H1 (cell line): ENCODE measurements around the gene CDH20. TPM values are rescaled to one million over a fixed set of nuclear protein-coding genes. Genes with fewer than 3 reads are reported as not detected.

ENCODE experiments used
- CTCF ChIA-PET: fragments of 300-600 bp; sonication (Branson Sonifier 250); formaldehyde crosslinking; loops from one replicate; lab custom pipeline; 2021; ENCODE audit not compliant: partially characterized antibody; lab: Charles Lee
- POLR2A ChIA-PET: fragments of 300-600 bp; sonication (Branson Sonifier 250); formaldehyde crosslinking; loops from one replicate; lab custom pipeline; 2021; ENCODE audit warnings: inconsistent platforms; ENCODE audit not compliant: partially characterized antibody; lab: Charles Lee
- DNase-seq, 2 experiments: peaks; one replicate each; pipeline versions ENCODE4 v3.0.0 to v3.0.0-alpha.2; 2010 to 2022; ENCODE audit warnings: low spot score in 2 of 2, low read depth in 1 of 2, mixed read lengths in 1 of 2
- FAIRE-seq: peaks from 2 replicates; lab custom pipeline; 2011; peaks lifted over from hg19 to GRCh38; lab: Jason Lieb, UNC
- H2AFZ ChIP-seq: 2 replicates; pipeline ENCODE4 v1.8.1; 2012; ENCODE audit warnings: low read length, inconsistent platforms
- H2AK5ac ChIP-seq: 2 replicates; pipeline ENCODE4 v1.6.1; 2013; ENCODE audit warnings: low read depth, low read length
- H2BK120ac ChIP-seq: replicated peaks from 2 replicates; pipeline ENCODE3; 2013; ENCODE audit warnings: low read depth, low read length, inconsistent platforms
- H2BK12ac ChIP-seq: 2 replicates; pipeline ENCODE4 v1.6.1; 2013; ENCODE audit warnings: low read depth, low read length
- H2BK15ac ChIP-seq: 2 replicates; pipeline ENCODE4 v1.6.1; 2013; ENCODE audit warnings: low read length
- H2BK20ac ChIP-seq: 2 replicates; pipeline ENCODE4 v1.6.1; 2013; ENCODE audit warnings: low read length
- H2BK5ac ChIP-seq: 2 replicates; pipeline ENCODE4 v1.6.1; 2013; ENCODE audit warnings: low read depth, low read length
- H3K14ac ChIP-seq: 2 replicates; pipeline ENCODE4 v1.6.1; 2013; ENCODE audit warnings: inconsistent platforms; ENCODE audit not compliant: insufficient read length
- H3K18ac ChIP-seq: 2 replicates; pipeline ENCODE4 v1.6.1; 2013; ENCODE audit warnings: low read length; ENCODE audit errors: extremely low read depth
- H3K23ac ChIP-seq: 2 replicates; pipeline ENCODE4 v1.6.1; 2013; ENCODE audit warnings: inconsistent platforms; ENCODE audit not compliant: insufficient read length
- H3K23me2 ChIP-seq: 2 replicates; pipeline ENCODE4 v1.6.1; 2013; ENCODE audit warnings: low read depth, low read length
- H3K27ac ChIP-seq: 2 replicates; pipeline ENCODE4 v1.6.1; 2011; ENCODE audit warnings: low read depth, low read length, inconsistent platforms
- H3K27me3 ChIP-seq, 4 experiments: replicated peaks in 1 of 4; 1 replicate in 1 of 4; 2 replicates in 3 of 4; pipeline versions ENCODE4 v1.6.1 to v1.8.1; 2011 to 2013; ENCODE audit warnings: low read length in 3 of 4, mild to moderate bottlenecking in 3 of 4, inconsistent platforms in 2 of 4, mixed read lengths in 2 of 4, moderate library complexity in 1 of 4; ENCODE audit not compliant: control insufficient read depth in 3 of 4, insufficient read depth in 3 of 4; ENCODE audit errors: extremely low read depth in 1 of 4
- H3K36me3 ChIP-seq, 4 experiments: 2 replicates each; pipeline versions ENCODE4 v1.6.1 to v1.8.1; 2011 to 2013; ENCODE audit warnings: mild to moderate bottlenecking in 4 of 4, low read length in 3 of 4, moderate library complexity in 2 of 4, control low read depth in 1 of 4, inconsistent platforms in 1 of 4; ENCODE audit not compliant: insufficient read depth in 4 of 4, control insufficient read depth in 2 of 4
- H3K4ac ChIP-seq: replicated peaks from 2 replicates; pipeline ENCODE3; 2013; ENCODE audit warnings: low read length, low read depth, mixed read lengths, inconsistent platforms; ENCODE audit not compliant: insufficient read length
- H3K4me1 ChIP-seq, 4 experiments: replicated peaks in 1 of 4; 1 replicate in 1 of 4; 2 replicates in 3 of 4; pipeline versions ENCODE4 v1.6.1 to v1.8.1; 2011 to 2013; ENCODE audit warnings: low read length in 3 of 4, inconsistent platforms in 2 of 4, mixed read lengths in 1 of 4; ENCODE audit not compliant: insufficient read depth in 4 of 4, control insufficient read depth in 3 of 4
- H3K4me2 ChIP-seq, 2 experiments: 2 replicates each; pipeline versions ENCODE4 v1.6.1 to v1.8.1; 2011 to 2013; ENCODE audit warnings: low read depth in 2 of 2, low read length in 2 of 2, control low read depth in 1 of 2, inconsistent platforms in 1 of 2, mild to moderate bottlenecking in 1 of 2; ENCODE audit not compliant: insufficient read depth in 1 of 2
- H3K4me3 ChIP-seq, 4 experiments: fragments of 200-600, 300-600 bp in 1 of 4; sonication (generic), shearing (Covaris generic), sonication (Bioruptor Twin) in 1 of 4; 2 replicates each; pipeline versions ENCODE4 v1.5.1 to v1.8.1; 2011 to 2016; ENCODE audit warnings: low read length in 4 of 4, low read depth in 3 of 4, control low read depth in 2 of 4, inconsistent platforms in 2 of 4, mild to moderate bottlenecking in 2 of 4, mixed read lengths in 1 of 4, moderate library complexity in 1 of 4; ENCODE audit not compliant: insufficient read depth in 2 of 4; ENCODE audit errors: extremely low read depth in 1 of 4
- H3K56ac ChIP-seq: replicated peaks from 2 replicates; pipeline ENCODE3; 2013; ENCODE audit warnings: low read depth, mild to moderate bottlenecking, mixed read lengths, low read length, inconsistent platforms; ENCODE audit not compliant: insufficient read length
- H3K79me1 ChIP-seq: 2 replicates; pipeline ENCODE4 v1.6.1; 2013; ENCODE audit warnings: low read depth, low read length, control low read depth
- H3K79me2 ChIP-seq, 2 experiments: 2 replicates each; pipeline versions ENCODE4 v1.6.1 to v1.8.1; 2012 to 2013; ENCODE audit warnings: low read length in 2 of 2, mild to moderate bottlenecking in 2 of 2, inconsistent platforms in 1 of 2; ENCODE audit not compliant: insufficient read depth in 2 of 2, control insufficient read depth in 1 of 2
- H3K9ac ChIP-seq, 4 experiments: replicated peaks in 1 of 4; 1 replicate in 1 of 4; 2 replicates in 3 of 4; pipeline versions ENCODE4 v1.6.1 to v1.8.1; 2011 to 2013; ENCODE audit warnings: low read depth in 3 of 4, low read length in 3 of 4, control low read depth in 2 of 4, mild to moderate bottlenecking in 2 of 4, moderate library complexity in 2 of 4, inconsistent platforms in 1 of 4; ENCODE audit errors: extremely low read depth in 1 of 4
- H3K9me3 ChIP-seq, 2 experiments: 2 replicates each; pipeline versions ENCODE4 v1.6.1 to v1.8.1; 2012 to 2013; ENCODE audit warnings: mild to moderate bottlenecking in 2 of 2, moderate library complexity in 2 of 2, control low read depth in 1 of 2, inconsistent platforms in 1 of 2, low read depth in 1 of 2, low read length in 1 of 2, mixed read lengths in 1 of 2; ENCODE audit not compliant: insufficient read depth in 2 of 2
- H4K20me1 ChIP-seq, 2 experiments: replicated peaks in 1 of 2; 2 replicates each; pipeline versions ENCODE3 to v1.8.1; 2011 to 2013; ENCODE audit warnings: inconsistent platforms in 2 of 2, low read length in 2 of 2, mild to moderate bottlenecking in 1 of 2; ENCODE audit not compliant: insufficient read depth in 2 of 2, control insufficient read depth in 1 of 2
- H4K5ac ChIP-seq: 2 replicates; pipeline ENCODE4 v1.6.1; 2013; ENCODE audit warnings: low read length, low read depth, mixed read lengths, inconsistent platforms; ENCODE audit not compliant: insufficient read length
- H4K8ac ChIP-seq: 2 replicates; pipeline ENCODE4 v1.8.0; 2013; ENCODE audit warnings: mild to moderate bottlenecking, moderate library complexity, low read length, inconsistent platforms; ENCODE audit not compliant: insufficient read depth; ENCODE audit errors: extremely low read depth
- H4K91ac ChIP-seq: replicated peaks from 2 replicates; pipeline ENCODE3; 2013; ENCODE audit warnings: low read length, mixed read lengths, inconsistent platforms; ENCODE audit not compliant: insufficient read length
- ASH2L ChIP-seq: fragments of 200-600, 300-600 bp; sonication (generic); IDR thresholded peaks from one replicate; pipeline ENCODE4 v1.7.1; 2017; ENCODE audit warnings: low read length
- KDM4A ChIP-seq: IDR thresholded peaks from one replicate; pipeline ENCODE4 v1.7.1; 2012; ENCODE audit warnings: low read depth, mild to moderate bottlenecking, moderate library complexity, low read length, inconsistent platforms; ENCODE audit not compliant: severe bottlenecking
- RXRA ChIP-seq: IDR thresholded peaks from 2 replicates; pipeline ENCODE4 v1.6.1; 2011; ENCODE audit warnings: low read depth, mild to moderate bottlenecking, low read length, moderate library complexity; ENCODE audit not compliant: insufficient read depth
- WGBS, 2 experiments: shearing (Covaris generic) in 1 of 2; methylation state at CpG; one replicate each; pipeline versions ENCODE4 v1.1.6 to v1.1.7; 2013 to 2015; ENCODE audit warnings: low lambda C conversion rate in 2 of 2, mixed read lengths in 2 of 2, inconsistent platforms in 1 of 2, low coverage in 1 of 2, missing lambda C conversion rate in 1 of 2; ENCODE audit not compliant: insufficient replicate concordance in 2 of 2, insufficient coverage in 1 of 2, insufficient read length in 1 of 2; ENCODE audit errors: extremely low coverage in 1 of 2, missing lambda C conversion rate in 1 of 2; 5-methylcytosine and 5-hydroxymethylcytosine counted together
- polyA plus RNA-seq, 7 experiments: library from polyadenylated mRNA; depleted of rRNA in 3 of 7; stranded (reverse) in 5 of 7; unstranded in 2 of 7; fragments of >200 nt in 5 of 7; fragments of 200-250 nt in 2 of 7; gene quantifications; 1 replicate in 5 of 7; 2 replicates in 1 of 7; 4 replicates in 1 of 7; pipeline versions ENCODE4 v1.2.1 to v1.2.3, GENCODE V29; 2011 to 2013; ENCODE audit warnings: missing spikeins in 2 of 7, mixed read lengths in 2 of 7
- total RNA-seq: library from RNA; stranded (reverse); fragmentation: NEBNext Ultra II Directional; extraction: Animal tissue kit (Norgen Biotek cat#: 25700); gene quantifications from 2 replicates; pipeline ENCODE4 v1.2.1, GENCODE V29; 2021

Gene CDH20
- total and polyA plus RNA-seq, 2 of the 8 experiments (the other 6 are each of a cell fraction or from before 2014, with no cell fraction given), result 0.07 to 0.12 TPM

DNA sequence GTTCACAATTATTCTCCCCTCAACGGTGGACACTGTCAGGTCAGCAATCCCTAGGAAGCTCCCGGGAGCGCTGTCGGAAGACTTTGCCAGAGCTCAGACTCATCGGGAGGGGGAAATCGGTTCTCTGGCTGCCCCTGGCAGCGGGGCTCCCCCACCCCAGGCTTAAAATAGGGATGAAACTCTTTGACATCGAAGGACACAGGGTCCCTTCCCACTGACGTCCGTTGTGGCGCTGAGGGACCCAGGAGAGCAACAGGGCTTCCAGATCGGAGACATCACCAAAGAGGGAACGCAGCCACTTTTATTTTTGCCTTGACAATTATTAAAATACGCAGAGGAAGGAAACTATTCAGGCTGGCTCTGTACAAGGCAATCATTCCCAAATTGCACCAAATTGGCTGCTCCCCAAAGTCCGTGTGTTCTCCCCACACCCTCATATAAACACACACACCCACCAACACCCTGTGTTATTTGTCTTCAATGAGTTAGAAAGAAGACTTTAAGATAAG is 249.0 kb downstream of the CDH20 start:
- Histone ChIP-seq H3K36me3 (no peaks in the 10 kb centered on the region), H3K79me2 (no peaks in the 10 kb centered on the region), H2BK15ac (no peak overlapping the region), H3K9ac (no peak overlapping the region), H3K9me3 (no peaks in the 10 kb centered on the region), H2BK120ac (no peak overlapping the region), H3K4me3 (peak overlapping the region; percentile 37 to 60 (median 48); a peak in 7 of 8 replicates), H3K27ac (no peak overlapping the region), H2AFZ (peak overlapping the region; percentile 37), H3K56ac (no peak overlapping the region), H2BK5ac (no peak overlapping the region), H3K79me1 (no peaks in the 10 kb centered on the region), H3K27me3 (peaks cover 1 to 10% (median 8%) of the 10 kb centered on the region in 4 experiments; a peak in 6 of 7 replicates), H2AK5ac (no peak overlapping the region), H3K4ac (no peak overlapping the region), H2BK20ac (no peak overlapping the region), H3K18ac (peak overlapping the region; percentile 26), H3K23ac (no peak overlapping the region), H3K23me2 (no peaks in the 10 kb centered on the region), H4K91ac (no peak overlapping the region), H4K20me1 (no peaks in the 10 kb centered on the region), H4K5ac (no peak overlapping the region), H3K4me2 (peak overlapping the region; percentile 40 to 82), H3K4me1 (no peaks in the 10 kb centered on the region; a peak in 1 of 7 replicates), H2BK12ac (no peak overlapping the region), H3K14ac (no peak overlapping the region), H4K8ac (no peak overlapping the region)
- WGBS, 2 experiments, result 28% methylated on average over 15 of the region's 15 CpGs; no CpG with 5 or more reads in 1 of the 2 experiments
- FAIRE-seq, result no peak
- DNase-seq, result no peak
- ChIA-PET POLR2A (interaction anchor here (0.6 kb wide), 2 partner anchors 26 to 790 kb away, joined by 3 read pairs; no protein-coding TSS in a partner anchor), CTCF (interaction anchor here (0.6 to 2.9 kb wide), 40 partner anchors 10 to 906 kb away, joined by 3 to 15 read pairs (median 4); no protein-coding TSS in a partner anchor)
- no peak for TF ChIP-seq RXRA
- TF ChIP-seq KDM4A, result peak; percentile 58
- TF ChIP-seq ASH2L, result peak; percentile 41
